H1 (cell line): ENCODE results near the gene ZNF304. TPM values are rescaled to one million over a fixed set of nuclear protein-coding genes. Genes with fewer than 3 reads are reported as not detected.

ENCODE experiments used
- CTCF ChIA-PET: fragments of 300-600 bp; sonication (Branson Sonifier 250); formaldehyde crosslinking; loops from one replicate; lab custom pipeline; 2021; ENCODE audit not compliant: partially characterized antibody; lab: Charles Lee
- POLR2A ChIA-PET: fragments of 300-600 bp; sonication (Branson Sonifier 250); formaldehyde crosslinking; loops from one replicate; lab custom pipeline; 2021; ENCODE audit warnings: inconsistent platforms; ENCODE audit not compliant: partially characterized antibody; lab: Charles Lee
- DNase-seq, 2 experiments: peaks; one replicate each; pipeline versions ENCODE4 v3.0.0 to v3.0.0-alpha.2; 2010 to 2022; ENCODE audit warnings: low spot score in 2 of 2, low read depth in 1 of 2, mixed read lengths in 1 of 2
- FAIRE-seq: peaks from 2 replicates; lab custom pipeline; 2011; peaks lifted over from hg19 to GRCh38; lab: Jason Lieb, UNC
- H2AFZ ChIP-seq: 2 replicates; pipeline ENCODE4 v1.8.1; 2012; ENCODE audit warnings: low read length, inconsistent platforms
- H2AK5ac ChIP-seq: 2 replicates; pipeline ENCODE4 v1.6.1; 2013; ENCODE audit warnings: low read depth, low read length
- H2BK120ac ChIP-seq: replicated peaks from 2 replicates; pipeline ENCODE3; 2013; ENCODE audit warnings: low read depth, low read length, inconsistent platforms
- H2BK12ac ChIP-seq: 2 replicates; pipeline ENCODE4 v1.6.1; 2013; ENCODE audit warnings: low read depth, low read length
- H2BK15ac ChIP-seq: 2 replicates; pipeline ENCODE4 v1.6.1; 2013; ENCODE audit warnings: low read length
- H2BK20ac ChIP-seq: 2 replicates; pipeline ENCODE4 v1.6.1; 2013; ENCODE audit warnings: low read length
- H2BK5ac ChIP-seq: 2 replicates; pipeline ENCODE4 v1.6.1; 2013; ENCODE audit warnings: low read depth, low read length
- H3K14ac ChIP-seq: 2 replicates; pipeline ENCODE4 v1.6.1; 2013; ENCODE audit warnings: inconsistent platforms; ENCODE audit not compliant: insufficient read length
- H3K18ac ChIP-seq: 2 replicates; pipeline ENCODE4 v1.6.1; 2013; ENCODE audit warnings: low read length; ENCODE audit errors: extremely low read depth
- H3K23ac ChIP-seq: 2 replicates; pipeline ENCODE4 v1.6.1; 2013; ENCODE audit warnings: inconsistent platforms; ENCODE audit not compliant: insufficient read length
- H3K23me2 ChIP-seq: 2 replicates; pipeline ENCODE4 v1.6.1; 2013; ENCODE audit warnings: low read depth, low read length
- H3K27ac ChIP-seq: 2 replicates; pipeline ENCODE4 v1.6.1; 2011; ENCODE audit warnings: low read depth, low read length, inconsistent platforms
- H3K27me3 ChIP-seq, 4 experiments: replicated peaks in 1 of 4; 1 replicate in 1 of 4; 2 replicates in 3 of 4; pipeline versions ENCODE4 v1.6.1 to v1.8.1; 2011 to 2013; ENCODE audit warnings: low read length in 3 of 4, mild to moderate bottlenecking in 3 of 4, inconsistent platforms in 2 of 4, mixed read lengths in 2 of 4, moderate library complexity in 1 of 4; ENCODE audit not compliant: control insufficient read depth in 3 of 4, insufficient read depth in 3 of 4; ENCODE audit errors: extremely low read depth in 1 of 4
- H3K36me3 ChIP-seq, 4 experiments: 2 replicates each; pipeline versions ENCODE4 v1.6.1 to v1.8.1; 2011 to 2013; ENCODE audit warnings: mild to moderate bottlenecking in 4 of 4, low read length in 3 of 4, moderate library complexity in 2 of 4, control low read depth in 1 of 4, inconsistent platforms in 1 of 4; ENCODE audit not compliant: insufficient read depth in 4 of 4, control insufficient read depth in 2 of 4
- H3K4ac ChIP-seq: replicated peaks from 2 replicates; pipeline ENCODE3; 2013; ENCODE audit warnings: low read length, low read depth, mixed read lengths, inconsistent platforms; ENCODE audit not compliant: insufficient read length
- H3K4me1 ChIP-seq, 4 experiments: replicated peaks in 1 of 4; 1 replicate in 1 of 4; 2 replicates in 3 of 4; pipeline versions ENCODE4 v1.6.1 to v1.8.1; 2011 to 2013; ENCODE audit warnings: low read length in 3 of 4, inconsistent platforms in 2 of 4, mixed read lengths in 1 of 4; ENCODE audit not compliant: insufficient read depth in 4 of 4, control insufficient read depth in 3 of 4
- H3K4me2 ChIP-seq, 2 experiments: 2 replicates each; pipeline versions ENCODE4 v1.6.1 to v1.8.1; 2011 to 2013; ENCODE audit warnings: low read depth in 2 of 2, low read length in 2 of 2, control low read depth in 1 of 2, inconsistent platforms in 1 of 2, mild to moderate bottlenecking in 1 of 2; ENCODE audit not compliant: insufficient read depth in 1 of 2
- H3K4me3 ChIP-seq, 4 experiments: fragments of 200-600, 300-600 bp in 1 of 4; sonication (generic), shearing (Covaris generic), sonication (Bioruptor Twin) in 1 of 4; 2 replicates each; pipeline versions ENCODE4 v1.5.1 to v1.8.1; 2011 to 2016; ENCODE audit warnings: low read length in 4 of 4, low read depth in 3 of 4, control low read depth in 2 of 4, inconsistent platforms in 2 of 4, mild to moderate bottlenecking in 2 of 4, mixed read lengths in 1 of 4, moderate library complexity in 1 of 4; ENCODE audit not compliant: insufficient read depth in 2 of 4; ENCODE audit errors: extremely low read depth in 1 of 4
- H3K56ac ChIP-seq: replicated peaks from 2 replicates; pipeline ENCODE3; 2013; ENCODE audit warnings: low read depth, mild to moderate bottlenecking, mixed read lengths, low read length, inconsistent platforms; ENCODE audit not compliant: insufficient read length
- H3K79me1 ChIP-seq: 2 replicates; pipeline ENCODE4 v1.6.1; 2013; ENCODE audit warnings: low read depth, low read length, control low read depth
- H3K79me2 ChIP-seq, 2 experiments: 2 replicates each; pipeline versions ENCODE4 v1.6.1 to v1.8.1; 2012 to 2013; ENCODE audit warnings: low read length in 2 of 2, mild to moderate bottlenecking in 2 of 2, inconsistent platforms in 1 of 2; ENCODE audit not compliant: insufficient read depth in 2 of 2, control insufficient read depth in 1 of 2
- H3K9ac ChIP-seq, 4 experiments: replicated peaks in 1 of 4; 1 replicate in 1 of 4; 2 replicates in 3 of 4; pipeline versions ENCODE4 v1.6.1 to v1.8.1; 2011 to 2013; ENCODE audit warnings: low read depth in 3 of 4, low read length in 3 of 4, control low read depth in 2 of 4, mild to moderate bottlenecking in 2 of 4, moderate library complexity in 2 of 4, inconsistent platforms in 1 of 4; ENCODE audit errors: extremely low read depth in 1 of 4
- H3K9me3 ChIP-seq, 2 experiments: 2 replicates each; pipeline versions ENCODE4 v1.6.1 to v1.8.1; 2012 to 2013; ENCODE audit warnings: mild to moderate bottlenecking in 2 of 2, moderate library complexity in 2 of 2, control low read depth in 1 of 2, inconsistent platforms in 1 of 2, low read depth in 1 of 2, low read length in 1 of 2, mixed read lengths in 1 of 2; ENCODE audit not compliant: insufficient read depth in 2 of 2
- H4K20me1 ChIP-seq, 2 experiments: replicated peaks in 1 of 2; 2 replicates each; pipeline versions ENCODE3 to v1.8.1; 2011 to 2013; ENCODE audit warnings: inconsistent platforms in 2 of 2, low read length in 2 of 2, mild to moderate bottlenecking in 1 of 2; ENCODE audit not compliant: insufficient read depth in 2 of 2, control insufficient read depth in 1 of 2
- H4K5ac ChIP-seq: 2 replicates; pipeline ENCODE4 v1.6.1; 2013; ENCODE audit warnings: low read length, low read depth, mixed read lengths, inconsistent platforms; ENCODE audit not compliant: insufficient read length
- H4K8ac ChIP-seq: 2 replicates; pipeline ENCODE4 v1.8.0; 2013; ENCODE audit warnings: mild to moderate bottlenecking, moderate library complexity, low read length, inconsistent platforms; ENCODE audit not compliant: insufficient read depth; ENCODE audit errors: extremely low read depth
- H4K91ac ChIP-seq: replicated peaks from 2 replicates; pipeline ENCODE3; 2013; ENCODE audit warnings: low read length, mixed read lengths, inconsistent platforms; ENCODE audit not compliant: insufficient read length
- CTCF ChIP-seq, 3 experiments: IDR thresholded peaks; 1 replicate in 2 of 3; 2 replicates in 1 of 3; pipeline versions ENCODE4 v1.5.1 to v1.6.1; 2011; ENCODE audit warnings: low read length in 3 of 3, mild to moderate bottlenecking in 3 of 3, inconsistent platforms in 2 of 3, low read depth in 1 of 3, moderate library complexity in 1 of 3; ENCODE audit not compliant: insufficient read depth in 1 of 3; ENCODE audit errors: control extremely low read depth in 1 of 3
- GTF2F1 ChIP-seq: IDR thresholded peaks from 2 replicates; pipeline ENCODE4 v1.6.1; 2012; ENCODE audit warnings: low read depth, low read length, improper control_type of control experiment, borderline replicate concordance
- HDAC2 ChIP-seq, 2 experiments: fragments of 300-600 bp in 1 of 2; sonication (generic) in 1 of 2; IDR thresholded peaks; 2 replicates each; pipeline ENCODE4 v1.6.1; 2011 to 2012; ENCODE audit warnings: low read depth in 2 of 2, low read length in 2 of 2, mild to moderate bottlenecking in 2 of 2, moderate library complexity in 2 of 2, borderline replicate concordance in 1 of 2, inconsistent platforms in 1 of 2
- RAD21 ChIP-seq, 2 experiments: IDR thresholded peaks in 1 of 2; conservative IDR thresholded peaks in 1 of 2; 2 replicates each; pipeline ENCODE4 v1.6.1; 2011; ENCODE audit warnings: low read depth in 2 of 2, low read length in 2 of 2, improper control_type of control experiment in 1 of 2, inconsistent platforms in 1 of 2, mild to moderate bottlenecking in 1 of 2, moderate library complexity in 1 of 2
- USF2 ChIP-seq: IDR thresholded peaks from 2 replicates; pipeline ENCODE4 v1.6.1; 2011; ENCODE audit warnings: low read length, improper control_type of control experiment
- WGBS, 2 experiments: shearing (Covaris generic) in 1 of 2; methylation state at CpG; one replicate each; pipeline versions ENCODE4 v1.1.6 to v1.1.7; 2013 to 2015; ENCODE audit warnings: low lambda C conversion rate in 2 of 2, mixed read lengths in 2 of 2, inconsistent platforms in 1 of 2, low coverage in 1 of 2, missing lambda C conversion rate in 1 of 2; ENCODE audit not compliant: insufficient replicate concordance in 2 of 2, insufficient coverage in 1 of 2, insufficient read length in 1 of 2; ENCODE audit errors: extremely low coverage in 1 of 2, missing lambda C conversion rate in 1 of 2; 5-methylcytosine and 5-hydroxymethylcytosine counted together
- polyA plus RNA-seq, 7 experiments: library from polyadenylated mRNA; depleted of rRNA in 3 of 7; stranded (reverse) in 5 of 7; unstranded in 2 of 7; fragments of >200 nt in 5 of 7; fragments of 200-250 nt in 2 of 7; gene quantifications; 1 replicate in 5 of 7; 2 replicates in 1 of 7; 4 replicates in 1 of 7; pipeline versions ENCODE4 v1.2.1 to v1.2.3, GENCODE V29; 2011 to 2013; ENCODE audit warnings: missing spikeins in 2 of 7, mixed read lengths in 2 of 7
- total RNA-seq: library from RNA; stranded (reverse); fragmentation: NEBNext Ultra II Directional; extraction: Animal tissue kit (Norgen Biotek cat#: 25700); gene quantifications from 2 replicates; pipeline ENCODE4 v1.2.1, GENCODE V29; 2021

Gene ZNF304
- total and polyA plus RNA-seq, 2 of the 8 experiments (the other 6 are each of a cell fraction or from before 2014, with no cell fraction given), result 4.3 to 10.5 TPM

- Histone ChIP-seq H3K56ac (no peak overlapping the region), H2BK15ac (no peak overlapping the region), H3K4me2 (peak overlapping the region; percentile 69 to 77), H2BK12ac (no peak overlapping the region), H3K27me3 (no peaks in the 10 kb centered on the region), H3K27ac (no peak overlapping the region), H2AFZ (no peak overlapping the region), H3K79me2 (peaks cover 0 to 7% of the 10 kb centered on the region in 2 experiments; a peak in 1 of 4 replicates), H3K36me3 (no peaks in the 10 kb centered on the region), H2AK5ac (no peak overlapping the region), H3K14ac (no peak overlapping the region), H3K4me1 (peaks cover 0 to 2% (median 1%) of the 10 kb centered on the region in 4 experiments; a peak in 2 of 7 replicates), H3K4ac (no peak overlapping the region), H2BK5ac (no peak overlapping the region), H4K91ac (no peak overlapping the region), H2BK20ac (no peak overlapping the region), H2BK120ac (no peak overlapping the region), H3K79me1 (no peaks in the 10 kb centered on the region; the same call in 1 of the 2 replicates), H4K20me1 (no peaks in the 10 kb centered on the region), H3K23ac (no peak overlapping the region), H3K4me3 (peak overlapping the region; percentile 58 to 67 (median 64)), H4K8ac (no peak overlapping the region), H3K9ac (peak overlapping the region; percentile 15 to 74 (median 34); a peak in 5 of 7 replicates), H3K9me3 (no peaks in the 10 kb centered on the region), H3K23me2 (peaks cover 9% of the 10 kb centered on the region), H4K5ac (no peak overlapping the region), H3K18ac (no peak overlapping the region)
- CTCF ChIA-PET, result no interaction called here
- DNase-seq (no peak), FAIRE-seq (no peak)
- WGBS, 2 experiments, result 15% methylated on average over 11 of the region's 18 CpGs; no CpG with 5 or more reads in 1 of the 2 experiments
- POLR2A ChIA-PET, result interaction anchor here (1.0 to 2.5 kb wide), 8 partner anchors 10 to 107 kb away, joined by 3 to 20 read pairs (median 4); partner anchors contain the start of genes ZNF304, ZNF460 and ZNF548
- TF ChIP-seq RAD21 (IDR thresholded peaks at IDR 0.05 in 1 of 2, conservative IDR thresholded peaks at IDR 0.05 in 1 of 2; ENCODE audit: low read depth in 2 of 2, low read length in 2 of 2) (no peak), HDAC2 (IDR thresholded peaks at IDR 0.05; ENCODE audit: borderline replicate concordance in 1 of 2, low read depth in 2 of 2, low read length in 2 of 2) (no peak), USF2 (no peak), CTCF (IDR thresholded peaks at IDR 0.05; ENCODE audit: control extremely low read depth in 1 of 3, insufficient read depth in 1 of 3, low read depth in 1 of 3, low read length in 3 of 3) (no peak), GTF2F1 (no peak)
Observed at GRCh38 chr19:57363688-57364181, 12.7 kb downstream of the ZNF304 start.
